K562 (cell line): ENCODE results near the gene METAP1D. TPM values are rescaled to one million over a fixed set of nuclear protein-coding genes. Genes with fewer than 3 reads are reported as not detected.
A peak's percentile ranks its signal among the peaks of the same experiment; 100 is the strongest.

ENCODE experiments used
- ATAC-seq: fragments of 200-7000 bp; cut with Tn5 transposase; 3 replicates; pipeline ENCODE4 v1.9.1; 2020; ENCODE audit warnings: moderate library complexity
- BruUV-seq: library from RNA; stranded (reverse); fragments of 400-500 nt; replicated peaks from 2 replicates; lab custom pipeline; 2021; lab: Mats Ljungman, UMichigan
- CTCF ChIA-PET: fragments of 300-600 bp; formaldehyde crosslinking; extraction: SDS; loops from one replicate; lab custom pipeline; 2021; ENCODE audit warnings: low intra/inter-chr PET ratio; lab: Yijun Ruan, JAX
- POLR2A ChIA-PET: fragments of 300-600, 350-650 bp; sonication (Branson Sonifier 250); formaldehyde crosslinking; extraction: SDS; loops from one replicate; lab custom pipeline; 2021; ENCODE audit warnings: antibody characterized with exemption, inconsistent platforms; lab: Yijun Ruan, JAX
- DNase-seq, 4 experiments: peaks; one replicate each; pipeline versions ENCODE4 v3.0.0 to v3.0.0-alpha.2; 2011 to 2018; ENCODE audit warnings: low spot score in 3 of 4, mixed read lengths in 3 of 4; ENCODE audit errors: extremely low read depth in 1 of 4
- FAIRE-seq: peaks from 2 replicates; lab custom pipeline; 2011; peaks lifted over from hg19 to GRCh38; lab: Jason Lieb, UNC
- H2AFZ ChIP-seq: 2 replicates; pipeline ENCODE4 v1.6.0; 2011; ENCODE audit warnings: low read depth, low read length, control low read depth, inconsistent platforms
- H3K27ac ChIP-seq: fragments of 200-600 bp; 3 replicates; pipeline ENCODE4 v1.8.0; 2011; ENCODE audit warnings: low read depth, mild to moderate bottlenecking, control low read depth, inconsistent platforms, low read length, moderate library complexity, mixed read lengths; ENCODE audit errors: extremely low read depth
- H3K27me3 ChIP-seq, 2 experiments: fragments of 300-600 bp in 1 of 2; 2 replicates in 1 of 2; 3 replicates in 1 of 2; pipeline versions ENCODE4 v1.6.0 to v1.8.0; 2011; ENCODE audit warnings: inconsistent platforms in 2 of 2, low read length in 2 of 2, mild to moderate bottlenecking in 1 of 2, mixed read lengths in 1 of 2, moderate library complexity in 1 of 2; ENCODE audit not compliant: control insufficient read depth in 2 of 2, insufficient read depth in 2 of 2
- H3K36me3 ChIP-seq: fragments of 300-600 bp; 3 replicates; pipeline ENCODE4 v1.8.0; 2011; ENCODE audit warnings: mild to moderate bottlenecking, low read length, inconsistent platforms; ENCODE audit not compliant: control insufficient read depth, insufficient read depth
- H3K4me1 ChIP-seq, 2 experiments: fragments of 200-600 bp in 1 of 2; replicated peaks in 1 of 2; 2 replicates in 1 of 2; 3 replicates in 1 of 2; pipeline versions ENCODE4 v1.5.1 to v1.8.0; 2011; ENCODE audit warnings: inconsistent platforms in 2 of 2, low read length in 2 of 2, mild to moderate bottlenecking in 1 of 2, mixed read lengths in 1 of 2, moderate library complexity in 1 of 2; ENCODE audit not compliant: control insufficient read depth in 2 of 2, insufficient read depth in 2 of 2
- H3K4me2 ChIP-seq: 2 replicates; pipeline ENCODE4 v1.6.1; 2011; ENCODE audit warnings: low read length, control low read depth, inconsistent platforms, mixed read lengths; ENCODE audit not compliant: insufficient read depth
- H3K4me3 ChIP-seq: fragments of 200-600 bp; sonication (generic), shearing (Covaris generic); 2 replicates; pipeline ENCODE4 v1.5.1; 2016; ENCODE audit warnings: control low read depth, inconsistent platforms
- H3K79me2 ChIP-seq: fragments of 200-600 bp; 3 replicates; pipeline ENCODE4 v1.8.0; 2011; ENCODE audit warnings: low read length, inconsistent platforms; ENCODE audit not compliant: control insufficient read depth, insufficient read depth
- H3K9ac ChIP-seq, 2 experiments: 2 replicates each; pipeline versions ENCODE4 v1.6.0 to v1.6.1; 2011; ENCODE audit warnings: low read depth in 2 of 2, low read length in 2 of 2, control low read depth in 1 of 2, inconsistent platforms in 1 of 2, mild to moderate bottlenecking in 1 of 2, mixed read lengths in 1 of 2; ENCODE audit not compliant: insufficient read depth in 1 of 2
- H3K9me1 ChIP-seq: one replicate; pipeline ENCODE4 v1.6.0; 2011; ENCODE audit warnings: inconsistent platforms, mild to moderate bottlenecking, low read length, moderate library complexity; ENCODE audit not compliant: control insufficient read depth, insufficient read depth
- H3K9me3 ChIP-seq: replicated peaks from 2 replicates; pipeline ENCODE4 v1.5.1; 2011; ENCODE audit warnings: low read depth, low read length, inconsistent platforms; ENCODE audit not compliant: control insufficient read depth, insufficient read depth
- H4K20me1 ChIP-seq: replicated peaks from 2 replicates; pipeline ENCODE4 v1.6.1; 2011; ENCODE audit warnings: low read length, inconsistent platforms, mixed read lengths; ENCODE audit not compliant: control insufficient read depth, insufficient read depth
- CBX3 ChIP-seq, 2 experiments: IDR thresholded peaks; 1 replicate in 1 of 2; 2 replicates in 1 of 2; pipeline ENCODE4 v1.6.1; 2012; ENCODE audit warnings: inconsistent platforms in 2 of 2, low read length in 2 of 2, borderline replicate concordance in 1 of 2, control low read depth in 1 of 2
- CTCF ChIP-seq, 3 experiments: IDR thresholded peaks in 2 of 3; conservative IDR thresholded peaks in 1 of 3; 2 replicates each; pipeline ENCODE4 v1.5.1; 2011 to 2012; ENCODE audit warnings: low read length in 3 of 3, mild to moderate bottlenecking in 3 of 3, control low read depth in 2 of 3, improper control_type of control experiment in 1 of 3, inconsistent platforms in 1 of 3, low read depth in 1 of 3, mixed read lengths in 1 of 3, moderate library complexity in 1 of 3; ENCODE audit not compliant: insufficient read depth in 2 of 3
- DLX4 ChIP-seq: fragments of 250-450 bp; sonication (Bioruptor Pico); IDR thresholded peaks from 2 replicates; pipeline ENCODE4 v1.6.1; 2021; ENCODE audit warnings: mild to moderate bottlenecking
- ELK1 ChIP-seq: sonication (generic); formaldehyde crosslinking; IDR thresholded peaks from 2 replicates; pipeline ENCODE4 v1.8.1; 2022; ENCODE audit warnings: missing genetic modification reagents
- FOXA1 ChIP-seq: fragments of 450-650 bp; IDR thresholded peaks from 2 replicates; pipeline ENCODE4 v1.6.1; 2016; ENCODE audit warnings: mild to moderate bottlenecking, borderline replicate concordance
- HCFC1 ChIP-seq: IDR thresholded peaks from 2 replicates; pipeline ENCODE4 v1.6.1; 2012; ENCODE audit warnings: low read depth, low read length, improper control_type of control experiment
- HMGXB4 ChIP-seq: sonication (generic); formaldehyde crosslinking; IDR thresholded peaks from 2 replicates; pipeline ENCODE4 v1.8.1; 2023; ENCODE audit warnings: mild to moderate bottlenecking, missing genetic modification reagents
- HOXB6 ChIP-seq: fragments of 250-450 bp; sonication (Bioruptor Pico); IDR thresholded peaks from 2 replicates; pipeline ENCODE4 v1.5.1; 2022; ENCODE audit warnings: mild to moderate bottlenecking, borderline replicate concordance
- MAFG ChIP-seq: fragments of 450-650 bp; conservative IDR thresholded peaks from 2 replicates; pipeline ENCODE4 v1.6.1; 2016; ENCODE audit warnings: missing genetic modification characterization, missing compliant biosample characterization
- RAD21 ChIP-seq, 2 experiments: fragments of 250-450 bp in 1 of 2; fragments of 450-650 bp in 1 of 2; sonication (Bioruptor Pico) in 1 of 2; formaldehyde crosslinking in 1 of 2; IDR thresholded peaks in 1 of 2; conservative IDR thresholded peaks in 1 of 2; 2 replicates each; pipeline versions ENCODE4 v1.4.0 to v1.8.0; 2020 to 2022; ENCODE audit warnings: mild to moderate bottlenecking in 2 of 2, moderate library complexity in 1 of 2
- TBL1XR1 ChIP-seq, 2 experiments: IDR thresholded peaks; 2 replicates each; pipeline ENCODE4 v1.6.1; 2012; ENCODE audit warnings: improper control_type of control experiment in 2 of 2, low read length in 2 of 2, mild to moderate bottlenecking in 1 of 2
- WGBS: fragments of 100-300 bp; shearing (Covaris generic); methylation state at CpG from one replicate; pipeline ENCODE4 v1.1.6; 2016; ENCODE audit warnings: low coverage, mixed read lengths; ENCODE audit not compliant: insufficient coverage; ENCODE audit errors: missing lambda C conversion rate; 5-methylcytosine and 5-hydroxymethylcytosine counted together
- in situ Hi-C: fragments of 300-500 bp; cut with MboI; formaldehyde crosslinking; loops from 4 replicates; pipeline ENCODE4 v1.15.0; 2018; ENCODE audit warnings: inconsistent platforms, mixed read lengths
- intact Hi-C: fragments of 100-400 bp; cut with micrococcal nuclease; formaldehyde crosslinking; loops from 2 replicates; pipeline ENCODE4 v1.14.2; 2022
- polyA plus RNA-seq, 8 experiments: library from polyadenylated mRNA; depleted of rRNA in 4 of 8; stranded (reverse) in 5 of 8; unstranded in 3 of 8; fragments of >200 nt; fragmentation: Nextera tagmentation in 2 of 8; fragmentation: Illumina TruSeq in 1 of 8; extraction: Ambion mirVana in 2 of 8; extraction: Trizol in 1 of 8; gene quantifications; 2 replicates each; pipeline versions ENCODE4 v1.2.1 to v1.2.3, GENCODE V29; 2011 to 2014; ENCODE audit warnings: inconsistent platforms in 1 of 8, missing spikeins in 1 of 8
- total RNA-seq, 7 experiments: library from RNA; depleted of rRNA in 6 of 7; stranded (reverse); fragments of >200 nt in 6 of 7; fragmentation: Illumina TruSeq in 2 of 7; extraction: Trizol in 2 of 7; gene quantifications; 2 replicates each; pipeline versions ENCODE4 v1.2.1 to v1.2.3, GENCODE V29; 2011 to 2021; ENCODE audit warnings: low replicate concordance in 1 of 7

The METAP1D gene
- total and polyA plus RNA-seq, 9 of the 15 experiments (the other 6 are each of a cell fraction or from before 2014, with no cell fraction given) = 8.0 to 23.4 (median 15.7) TPM

GRCh38 chr2:172105471-172106107 lies 105.8 kb downstream of the METAP1D start (continued):
- TF ChIP-seq HMGXB4 (CRISPR knock-in tag) = no peak
- no peak for TF ChIP-seq MAFG (tag)
- TF ChIP-seq, all 486 proteins: peak for 0

- no peaks in the 10 kb centered on the region for H3K79me2 ChIP-seq
- FAIRE-seq (no peak), DNase-seq (peak in 2 of 4 experiments; percentile 28 to 53), ATAC-seq (peak; percentile 9; the same call in 2 of the 3 replicates)
- H3K9ac ChIP-seq = peak overlapping the region in 1 of 2 experiments; percentile 80; a peak in 2 of 4 replicates
- H3K4me2 ChIP-seq = no peak overlapping the region
- no peak overlapping the region for H3K27ac ChIP-seq
- H3K4me3 ChIP-seq = no peak overlapping the region
- BruUV-seq = no TSS peak
- ChIA-PET CTCF (interaction anchor here (0.6 to 5.8 kb wide), 3 partner anchors 294 to 541 kb away, joined by 4 to 74 read pairs (median 42); no protein-coding TSS in a partner anchor), POLR2A (interaction anchor here (0.8 to 0.9 kb wide), 3 partner anchors 18 to 314 kb away, joined by 3 to 4 read pairs (median 3); no protein-coding TSS in a partner anchor)
- H3K9me1 ChIP-seq = no peaks in the 10 kb centered on the region
- H3K27me3 ChIP-seq = no peaks in the 10 kb centered on the region
- intact Hi-C loops (loop anchor here (10.0 kb wide), 1 partner anchor 182 kb away; the partner anchor contains the start of gene HAT1), in situ Hi-C loops (loop anchor here (5.0 to 25.0 kb wide), 4 partner anchors 289 to 1144 kb away; no protein-coding TSS in a partner anchor)
- H3K36me3 ChIP-seq = no peaks in the 10 kb centered on the region
- no peaks in the 10 kb centered on the region; the same call in 1 of the 2 replicates for H3K9me3 ChIP-seq
- H4K20me1 ChIP-seq = no peaks in the 10 kb centered on the region
- peaks cover 4 to 50% of the 10 kb centered on the region in 2 experiments for H3K4me1 ChIP-seq
- H2AFZ ChIP-seq = peak overlapping the region; percentile 32
- WGBS = 50% methylated on average over 43 of the region's 44 CpGs
- TF ChIP-seq HOXB6 (CRISPR knock-in tag) (no peak), HCFC1 (no peak), ELK1 (CRISPR knock-in tag) (no peak), TBL1XR1 (IDR thresholded peaks at IDR 0.05; ENCODE audit: low read length in 2 of 2) (no peak), RAD21 (CRISPR knock-in tag; conservative IDR thresholded peaks at IDR 0.05 in 1 of 2, IDR thresholded peaks at IDR 0.05 in 1 of 2) (peak; percentile 50 to 76), DLX4 (CRISPR knock-in tag) (no peak), CBX3 (IDR thresholded peaks at IDR 0.05; ENCODE audit: borderline replicate concordance in 1 of 2, low read length in 2 of 2) (no peak), CTCF (IDR thresholded peaks at IDR 0.05 in 2 of 3, conservative IDR thresholded peaks at IDR 0.05 in 1 of 3; ENCODE audit: insufficient read depth in 2 of 3, low read depth in 1 of 3, low read length in 3 of 3) (peak; percentile 54 to 62 (median 59)), FOXA1 (no peak)
Measured at GRCh38 chr2:172106108-172106961, 106.6 kb downstream of the METAP1D start.
